NCI-H526 (cell line): Measurements from ENCODE around the gene MGAM2.
A peak's percentile ranks its signal among the peaks of the same experiment; 100 is the strongest.

Source experiments
- DNase-seq, 2 experiments: peaks; one replicate each; lab custom pipeline; 2025; lab: John Stamatoyannopoulos, UW

MGAM2 gene

DNA sequence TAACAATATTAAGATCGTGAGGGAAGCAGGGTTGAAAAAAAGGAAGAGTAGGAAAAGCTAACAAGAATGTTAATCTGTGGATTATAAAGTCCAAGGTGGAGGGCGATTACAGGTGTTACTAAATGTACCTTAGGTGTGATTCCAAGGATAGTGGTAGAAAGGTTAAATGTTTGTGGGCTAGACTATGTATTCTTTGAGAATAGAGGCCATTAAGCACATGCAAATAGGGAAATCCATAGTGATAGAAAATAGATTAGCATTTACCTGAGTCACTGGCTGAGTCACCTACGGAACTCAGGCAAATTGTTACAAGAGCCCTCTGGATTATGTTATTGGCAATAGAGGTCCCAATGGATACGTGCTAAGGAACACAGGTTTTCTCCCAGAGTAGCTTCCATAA lies 9.0 kb downstream of the MGAM2 start:
- DNase-seq, result peak; percentile 25 to 64

DNA sequence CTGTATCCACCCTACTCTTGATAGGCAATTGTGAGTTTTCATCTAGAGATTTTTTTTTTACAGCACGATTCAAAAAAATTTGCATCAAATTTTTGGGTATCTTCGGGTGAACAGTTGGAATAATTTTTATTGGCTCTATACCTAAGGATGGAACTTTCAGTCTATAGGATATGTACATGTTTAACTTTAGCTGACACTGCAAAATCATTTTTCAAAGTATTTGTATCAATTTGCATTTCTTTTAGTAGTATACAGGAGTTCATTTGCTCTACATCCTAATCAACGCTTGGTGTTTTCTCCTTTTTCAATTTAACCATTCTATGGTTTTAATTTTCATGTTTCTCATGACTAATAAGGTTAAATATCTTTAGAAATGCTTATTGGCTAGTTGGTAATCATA lies 11.7 kb downstream of the MGAM2 start:
- no peak for DNase-seq

DNA sequence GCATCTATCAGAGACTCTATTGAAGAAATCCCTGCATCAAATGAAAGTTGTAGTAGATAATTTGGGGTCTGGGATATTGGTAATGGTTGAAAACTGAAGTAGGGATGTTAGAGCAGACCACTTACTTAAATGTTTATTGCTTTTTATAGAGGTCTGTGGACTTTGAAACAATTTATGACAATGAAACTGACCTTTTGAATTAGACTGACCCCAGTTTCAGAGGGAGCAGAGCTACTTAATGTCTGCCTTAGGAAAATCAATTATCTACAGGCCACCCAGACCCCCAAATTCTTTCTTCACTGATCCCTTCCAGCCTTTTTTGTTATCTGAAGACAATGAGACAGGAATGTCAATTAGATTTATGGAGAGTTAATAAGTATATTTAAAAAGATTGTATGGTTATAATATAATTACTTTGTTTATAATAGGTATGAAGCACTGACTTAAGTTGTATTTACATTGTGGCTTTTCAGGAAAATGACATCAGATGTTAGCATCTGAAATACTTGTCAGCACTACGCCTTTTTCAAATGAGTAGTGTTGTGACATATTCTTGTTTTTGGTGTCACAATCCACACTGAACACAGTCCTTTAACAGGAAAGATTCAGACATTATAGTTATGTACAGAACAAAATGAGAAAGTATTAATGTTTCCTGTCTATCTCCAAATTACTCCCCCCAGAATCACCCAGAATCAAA lies 13.9 kb downstream of the MGAM2 start:
- DNase-seq, result no peak

DNA sequence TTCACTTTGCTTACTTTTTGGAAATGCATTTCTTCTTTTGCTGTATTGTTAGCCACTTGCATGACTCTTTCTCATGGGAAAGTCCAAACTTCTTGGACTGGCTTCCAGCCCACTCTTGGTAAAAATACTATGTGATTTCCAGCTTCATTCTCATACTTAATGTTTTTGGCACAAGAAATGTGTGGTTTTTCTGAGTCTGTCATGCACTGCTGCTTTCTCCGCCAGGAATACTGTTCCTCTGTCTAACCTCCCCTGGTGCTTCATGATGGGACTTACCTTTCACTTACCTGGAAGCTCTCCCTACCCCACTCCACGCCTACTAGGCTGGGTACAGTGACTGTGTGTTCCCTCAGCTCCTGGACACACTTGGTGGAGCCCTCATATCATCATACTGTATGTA lies 18.7 kb downstream of the MGAM2 start:
- DNase-seq, result peak in 1 of 2 experiments; percentile 7

DNA sequence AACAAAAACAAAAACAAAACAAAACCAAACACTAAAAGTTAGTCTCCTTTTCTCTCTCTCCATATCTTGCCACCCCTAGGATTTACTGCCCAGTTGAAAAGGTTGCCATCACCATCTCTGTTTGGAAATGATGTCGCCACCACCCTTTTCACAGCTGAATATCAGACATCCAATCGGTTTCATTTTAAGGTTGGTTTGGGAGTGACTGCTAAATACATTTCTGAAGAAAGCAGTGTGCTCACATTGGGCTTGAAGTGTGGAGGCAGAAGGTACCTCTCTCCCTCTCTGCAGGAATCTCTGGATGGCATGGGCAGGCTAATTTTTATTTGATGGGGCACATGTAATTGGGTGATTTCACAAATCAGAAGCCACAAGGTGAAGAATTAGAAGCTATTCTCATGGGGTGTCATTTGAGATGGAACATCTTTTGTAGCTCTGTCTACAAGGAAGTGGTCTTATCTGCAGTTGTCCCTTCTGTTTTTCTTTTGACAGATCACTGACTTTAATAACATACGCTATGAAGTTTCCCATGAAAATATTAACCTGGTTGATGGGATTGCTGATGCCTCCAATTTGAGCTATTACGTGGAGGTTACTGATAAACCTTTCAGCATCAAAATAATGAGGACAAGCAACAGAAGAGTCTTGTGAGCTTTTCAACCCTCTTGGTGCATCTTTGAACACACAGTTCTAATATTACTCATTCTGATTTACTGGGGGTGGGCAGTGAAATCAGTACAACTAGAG lies 20.1 kb downstream of the MGAM2 start:
- DNase-seq, result peak in 1 of 2 experiments; percentile 8

DNA sequence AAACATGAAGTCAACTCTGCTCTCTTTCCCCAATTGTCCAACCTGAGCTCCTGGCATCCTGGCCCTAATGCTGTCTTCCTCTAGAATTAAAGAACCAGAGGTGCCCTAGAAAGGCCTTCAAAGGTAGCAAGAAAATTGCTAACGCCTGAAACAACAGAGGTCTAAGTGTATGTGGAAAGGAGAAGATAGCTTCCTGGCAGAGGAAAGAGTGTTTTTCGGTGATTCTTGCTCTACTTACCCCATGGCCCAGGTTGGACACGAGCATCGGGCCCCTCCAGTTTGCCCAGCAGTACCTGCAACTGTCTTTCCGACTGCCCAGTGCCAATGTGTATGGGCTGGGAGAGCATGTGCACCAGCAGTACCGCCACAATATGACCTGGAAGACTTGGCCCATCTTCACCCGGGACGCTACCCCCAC lies 22.2 kb downstream of the MGAM2 start:
- DNase-seq, result no peak

DNA sequence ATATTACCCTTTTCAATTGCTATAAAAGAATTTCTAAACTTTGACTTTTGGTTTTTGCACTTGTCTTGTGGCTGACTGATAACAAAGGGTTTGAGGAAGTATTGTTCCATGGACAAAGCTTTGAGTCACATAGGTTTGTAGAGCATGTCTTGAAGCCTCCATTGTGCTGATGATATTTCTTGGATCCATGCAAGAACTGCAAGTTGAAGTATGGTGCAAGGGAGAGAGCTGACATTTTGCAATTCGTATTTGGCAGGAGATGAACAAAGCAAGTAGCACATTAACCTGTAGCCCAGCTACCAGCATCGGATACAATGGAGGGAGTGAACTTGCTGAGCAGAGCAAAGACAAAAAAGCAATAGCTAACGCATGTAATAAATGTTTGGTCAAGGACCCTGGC lies 23.4 kb downstream of the MGAM2 start:
- DNase-seq, result no peak

DNA sequence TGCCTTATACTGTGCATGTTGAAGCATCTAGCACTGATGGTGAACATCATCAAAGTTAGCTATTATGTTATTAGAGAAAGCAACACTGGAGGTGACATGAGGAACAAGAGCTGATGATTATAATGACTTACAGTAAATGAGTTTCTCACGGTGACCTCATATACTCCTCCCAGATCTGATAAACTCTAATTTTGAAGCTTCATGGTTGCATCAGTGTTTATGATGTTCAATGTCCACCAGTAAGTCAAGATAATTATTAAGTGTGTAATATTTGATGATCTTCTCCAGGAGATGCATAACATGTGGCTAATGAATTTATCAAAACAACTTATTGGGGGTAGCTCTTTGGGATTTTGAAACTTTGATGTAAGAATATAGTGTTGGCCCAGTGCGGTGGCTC lies 27.5 kb downstream of the MGAM2 start:
- DNase-seq, result no peak

DNA sequence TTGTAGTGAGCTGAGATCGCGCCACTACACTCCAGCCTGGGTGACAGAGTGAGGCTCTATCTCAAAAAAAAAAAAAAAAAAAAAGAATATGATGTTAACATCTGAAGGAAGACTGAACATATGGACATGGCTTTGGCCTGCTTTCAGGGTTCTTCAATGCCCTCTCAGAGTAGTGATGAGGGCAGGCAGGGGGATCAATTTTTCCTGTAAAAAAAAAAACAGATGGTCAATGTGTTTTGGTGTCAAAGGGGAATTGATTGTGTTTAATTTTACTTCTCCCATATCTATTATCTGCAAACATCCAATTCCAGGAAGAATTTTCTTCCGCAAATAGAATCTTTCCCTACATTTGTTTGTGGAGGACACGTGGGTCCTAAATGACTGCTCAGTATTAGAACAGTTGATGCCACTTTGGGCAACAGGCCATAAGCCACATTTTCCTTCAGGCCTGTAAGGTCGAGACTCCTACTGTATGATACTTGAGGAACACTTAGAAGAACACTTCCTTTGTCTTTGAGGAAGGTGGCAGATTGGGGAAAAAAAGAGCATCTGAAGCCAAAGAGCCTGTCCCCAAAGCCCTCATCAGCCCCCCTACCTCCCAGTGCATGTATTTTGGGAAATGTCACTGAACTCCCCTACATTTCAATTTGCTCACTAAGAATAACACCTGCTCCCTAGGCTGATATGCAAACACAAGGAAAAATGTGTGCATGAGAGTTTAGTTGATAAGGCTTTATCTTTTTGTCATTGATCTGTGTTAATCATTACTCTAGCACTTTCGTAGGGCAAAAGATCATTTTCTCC lies 28.3 kb downstream of the MGAM2 start:
- no peak for DNase-seq

DNA sequence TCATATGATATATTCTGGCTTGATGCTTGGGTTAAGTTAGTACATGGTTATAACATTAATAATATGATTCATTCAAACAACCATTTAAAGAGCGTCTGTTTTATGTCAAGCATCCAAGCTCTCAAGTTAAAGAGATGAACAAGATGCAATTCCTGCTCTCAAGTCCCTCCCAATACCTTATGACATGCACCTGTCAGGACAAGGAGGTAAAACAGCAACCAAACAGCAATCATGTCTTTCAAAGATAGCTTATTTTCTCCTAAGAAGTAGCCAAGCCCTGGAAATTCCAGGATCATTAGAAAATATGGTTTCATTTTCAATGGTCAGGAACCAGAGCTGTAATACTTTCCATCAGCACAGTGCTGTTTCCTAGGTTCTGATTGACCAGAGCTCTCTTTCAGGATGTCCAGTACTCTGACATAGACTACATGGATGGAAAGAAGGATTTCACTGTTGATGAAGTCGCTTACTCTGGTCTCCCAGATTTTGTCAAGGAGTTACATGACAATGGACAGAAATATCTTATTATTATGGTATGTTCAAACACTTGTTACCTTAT lies 29.0 kb downstream of the MGAM2 start:
- no peak for DNase-seq

DNA sequence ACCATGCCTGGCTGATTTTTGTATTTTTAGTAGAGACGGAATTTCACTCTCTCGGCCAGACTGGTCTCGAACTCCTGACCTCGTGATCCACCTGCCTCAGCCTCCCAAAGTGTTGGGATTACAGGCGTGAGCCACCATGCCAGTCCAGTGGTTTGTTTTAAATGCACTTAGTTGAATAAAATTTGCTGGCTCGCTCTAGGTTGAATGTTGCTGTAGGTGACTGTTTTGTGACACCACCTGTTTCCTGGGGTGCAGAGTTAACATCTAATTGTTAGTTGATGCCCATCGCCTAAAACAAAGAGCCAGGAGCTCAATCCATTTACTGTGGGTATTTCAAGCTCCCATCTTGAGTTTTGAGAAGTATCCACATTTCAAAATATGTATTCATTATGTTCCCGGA lies 31.2 kb downstream of the MGAM2 start:
- DNase-seq, result no peak

DNA sequence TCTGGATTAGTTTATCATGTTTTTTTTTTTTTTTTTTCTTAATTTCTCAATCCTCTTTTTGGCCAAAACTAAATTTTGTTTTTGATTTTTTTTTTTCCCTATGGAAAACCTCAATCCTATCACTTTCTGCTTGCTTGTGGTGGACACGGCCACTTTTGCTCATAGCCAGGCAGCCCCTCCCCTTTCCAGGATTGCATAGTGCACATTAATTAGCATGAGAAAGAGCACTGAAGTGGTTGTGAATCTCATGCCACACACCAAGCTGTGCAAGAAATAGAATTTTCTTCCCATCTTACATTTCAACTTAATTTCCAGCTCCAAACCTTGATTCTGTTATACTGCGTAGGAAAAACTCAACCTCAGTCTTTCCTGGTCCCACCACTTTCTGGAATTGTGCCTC lies 34.6 kb downstream of the MGAM2 start:
- no peak for DNase-seq

DNA sequence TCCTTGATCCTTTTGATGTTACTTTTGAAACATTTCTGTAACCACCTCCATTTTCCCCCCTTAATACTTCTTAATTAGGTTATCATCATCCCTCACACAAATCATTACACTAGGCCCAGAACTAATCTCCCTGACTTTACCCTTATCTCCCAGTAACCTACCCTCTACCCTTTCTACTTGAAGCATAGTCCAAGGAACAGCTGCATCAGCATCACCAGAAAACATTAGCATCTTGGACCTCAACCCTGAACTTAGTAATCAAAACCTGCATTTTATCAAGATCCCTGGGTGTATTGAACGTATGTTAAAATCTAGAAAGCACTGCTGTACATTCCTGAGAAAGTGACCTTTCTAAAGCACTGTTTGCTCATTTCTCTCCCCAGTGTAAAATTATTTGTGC lies 38.8 kb downstream of the MGAM2 start:
- DNase-seq, result no peak

DNA sequence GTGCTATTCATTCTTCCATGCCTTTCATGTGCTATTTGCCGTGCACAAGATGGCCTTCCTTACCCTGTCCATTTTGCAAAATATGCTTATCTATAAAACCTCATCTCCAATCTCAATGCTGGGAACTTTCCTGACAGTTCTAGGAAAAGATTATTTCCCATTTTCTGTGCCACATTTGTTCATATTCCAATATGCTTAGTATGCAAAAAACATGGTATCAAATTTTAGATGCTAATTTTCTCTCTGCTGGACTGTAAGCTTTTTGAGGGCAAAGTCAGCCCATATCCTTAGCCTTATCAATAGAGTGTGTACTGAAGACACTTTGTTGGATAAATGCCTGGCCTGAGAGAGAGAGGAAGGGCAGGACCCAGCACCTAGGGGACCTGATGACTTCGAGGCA lies 39.4 kb downstream of the MGAM2 start:
- DNase-seq, result no peak

DNA sequence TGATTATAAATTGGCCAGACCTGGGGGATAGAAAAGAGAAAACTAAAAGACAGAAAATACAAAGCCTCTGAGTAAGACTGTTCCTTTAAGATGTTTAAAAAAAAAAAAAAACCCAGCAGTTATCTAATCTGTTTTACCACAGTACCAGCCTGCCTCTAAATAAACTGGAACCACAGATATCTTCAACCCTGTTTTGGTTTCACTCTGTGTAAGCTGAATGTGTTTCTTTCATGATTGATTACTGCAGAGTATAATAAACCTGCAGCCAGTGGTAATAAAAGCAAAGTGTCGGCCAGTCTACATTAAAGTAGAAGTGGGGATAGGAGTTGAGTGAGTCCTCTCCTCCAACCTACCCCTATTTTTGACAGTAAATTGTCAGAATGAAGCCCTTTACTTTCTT lies 40.6 kb downstream of the MGAM2 start:
- no peak for DNase-seq

DNA sequence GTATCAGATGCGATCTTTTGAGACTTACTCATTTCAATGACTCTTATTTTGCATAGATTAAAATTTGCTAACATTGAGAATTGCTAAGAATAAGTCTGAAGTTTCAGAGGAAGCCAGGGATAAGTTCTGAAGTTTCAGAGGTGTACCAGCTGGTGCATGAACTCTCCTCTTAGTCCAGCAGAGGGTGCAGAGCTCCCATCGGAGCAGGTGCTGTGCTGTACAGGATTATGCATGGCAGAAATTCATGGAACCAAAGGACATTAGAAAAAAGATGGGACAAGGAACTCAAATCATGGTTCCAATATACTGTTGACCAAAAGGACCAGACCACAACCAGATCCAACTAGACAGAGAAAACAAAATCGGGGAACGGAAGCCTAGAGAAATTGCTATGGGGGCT lies 41.9 kb downstream of the MGAM2 start:
- DNase-seq, result peak; percentile 43 to 82

DNA sequence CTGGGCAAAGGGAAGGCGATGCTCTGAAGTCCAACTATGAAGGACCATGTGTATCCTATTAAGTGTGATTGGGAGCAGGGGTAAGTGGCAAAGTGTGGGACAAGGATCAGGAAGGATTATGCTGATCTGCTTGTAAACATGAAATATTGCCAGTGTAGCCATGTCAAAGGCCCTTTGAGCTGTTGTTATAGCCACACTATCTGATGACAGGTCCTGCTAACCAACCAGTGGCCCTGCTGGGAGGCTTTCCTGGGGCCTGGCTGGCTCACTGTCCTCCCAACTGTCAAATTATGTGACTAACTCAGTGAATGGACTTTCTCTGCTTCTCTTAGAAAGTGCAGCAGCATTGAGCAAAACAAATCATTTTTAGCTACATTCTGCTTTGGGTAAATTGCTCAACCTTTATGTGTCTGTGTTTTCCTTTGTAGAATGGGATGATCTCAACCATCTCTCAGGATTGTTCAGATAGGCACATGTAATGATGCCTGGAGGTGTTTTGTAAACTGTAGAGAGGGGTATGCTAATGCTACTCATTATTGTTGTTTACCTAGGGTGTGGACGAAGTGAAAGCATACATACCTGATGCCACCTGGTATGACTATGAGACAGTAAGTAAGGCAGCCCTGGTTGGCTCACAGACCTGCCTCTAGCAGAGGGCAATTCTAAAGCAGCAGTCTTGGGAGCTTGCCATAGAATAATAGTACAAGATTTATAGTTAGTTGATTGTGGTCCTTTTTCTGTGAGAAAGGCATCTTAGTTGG lies 47.4 kb downstream of the MGAM2 start:
- DNase-seq, result peak; percentile 97 to 99

DNA sequence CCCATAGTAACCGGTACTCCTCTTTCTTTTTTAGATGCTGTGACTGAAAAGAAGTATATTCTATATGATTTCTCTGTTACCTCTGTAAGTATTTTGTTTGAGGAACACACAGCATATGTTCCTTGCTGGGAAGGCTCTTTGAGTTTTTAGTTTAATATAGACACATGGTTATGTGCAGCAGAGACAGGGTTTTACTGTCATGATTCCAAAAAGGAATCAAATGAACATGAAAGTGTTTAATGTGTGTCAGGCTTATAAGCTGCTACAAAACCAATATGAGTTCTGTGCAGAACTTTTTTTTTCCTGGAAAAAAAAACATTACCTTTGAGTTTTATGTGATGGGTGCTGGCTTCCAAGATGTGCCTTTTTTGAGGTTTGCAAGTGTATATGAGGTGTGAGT lies 50.4 kb downstream of the MGAM2 start:
- no peak for DNase-seq

DNA sequence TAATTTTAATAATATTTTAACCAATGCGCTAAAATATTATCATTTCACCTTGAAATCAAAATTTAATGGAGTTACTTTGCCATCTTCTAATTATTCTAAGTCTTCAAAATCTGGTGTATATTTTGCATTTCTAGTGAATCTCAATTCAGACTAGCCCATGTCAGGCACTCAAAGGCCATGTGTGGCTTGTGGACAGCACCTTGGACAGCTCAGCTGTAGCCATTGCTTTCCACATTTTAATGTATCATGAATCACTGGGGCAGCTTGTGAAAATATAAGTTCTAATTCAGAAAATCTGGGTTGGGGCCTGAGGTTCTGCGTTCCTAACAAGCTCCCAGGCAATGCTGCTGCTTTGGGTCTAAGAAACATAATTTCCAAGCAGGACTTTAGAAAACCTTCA lies 57.2 kb downstream of the MGAM2 start:
- no peak for DNase-seq

DNA sequence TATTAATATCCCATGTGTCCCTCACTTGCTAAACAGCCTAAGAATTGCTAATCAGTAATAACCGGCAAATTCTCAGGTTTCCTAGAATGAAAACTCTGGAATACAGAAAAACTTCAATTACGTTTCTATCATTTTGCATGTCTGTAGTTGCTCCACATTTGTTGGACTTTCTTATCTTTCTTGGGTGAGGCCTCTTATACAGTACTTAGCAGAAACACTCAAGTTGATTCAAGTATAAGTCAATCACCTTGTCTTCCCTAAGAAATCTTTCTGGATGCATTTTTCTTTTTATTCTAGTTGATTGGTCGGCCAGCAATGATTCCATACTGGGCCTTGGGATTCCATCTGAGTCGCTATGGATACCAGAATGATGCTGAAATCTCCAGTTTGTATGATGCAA lies 61.4 kb downstream of the MGAM2 start:
- no peak for DNase-seq

DNA sequence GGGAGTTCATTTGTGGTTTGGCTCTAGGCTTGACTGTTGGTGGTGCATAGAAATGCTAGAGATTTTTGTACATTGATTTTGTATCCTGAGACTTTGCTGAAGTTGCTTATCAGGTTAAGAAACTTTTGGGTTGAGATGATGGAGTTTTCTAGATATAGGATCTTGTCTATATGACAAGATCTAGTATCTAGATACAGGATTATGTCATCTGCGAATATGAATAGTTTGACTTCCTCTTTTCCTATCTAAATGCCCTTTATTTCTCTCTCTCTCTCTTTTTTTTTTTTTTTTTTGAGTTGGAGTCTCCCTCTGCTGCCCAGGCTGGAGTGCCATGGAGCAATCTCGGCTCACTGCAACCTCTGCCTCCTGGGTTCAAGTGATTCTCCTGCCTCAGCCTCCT lies 62.9 kb downstream of the MGAM2 start:
- no peak for DNase-seq

DNA sequence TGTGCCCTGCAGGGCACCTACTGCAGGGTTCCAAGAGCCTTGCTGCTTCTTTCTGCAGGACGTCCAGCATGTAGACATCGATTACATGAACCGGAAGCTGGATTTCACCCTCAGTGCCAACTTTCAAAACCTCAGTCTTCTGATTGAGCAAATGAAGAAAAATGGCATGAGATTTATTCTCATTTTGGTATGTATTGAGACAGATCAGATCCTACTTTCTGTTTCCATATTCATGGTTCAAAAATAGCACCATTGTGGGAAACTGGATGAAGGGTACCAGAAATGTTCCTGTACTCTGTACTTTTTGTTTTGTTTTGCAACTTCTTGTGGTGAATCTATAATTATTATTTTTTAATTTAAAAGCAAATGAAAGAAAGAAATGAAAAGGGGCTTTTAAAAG lies 64.1 kb downstream of the MGAM2 start:
- DNase-seq, result no peak
